Stimulated activated naive CD8-positive, alpha-beta T cell treated with anti-CD3 and anti-CD28 coated beads, Interleukin-15, amount 100 ng/mL, for 72 hours (primary cell): Measurements from ENCODE around the gene CDHR5.
"Not testable (repeated sequence)": the region's sequence is repeated elsewhere in the genome, so short reads cannot be mapped to it uniquely, and the experiment has no call there.

Source experiments
- ATAC-seq: fragments of 150-1000 bp; cut with Tn5 transposase; 2 replicates; pipeline ENCODE4 v1.10.0; 2021; ENCODE audit warnings: mild to moderate bottlenecking, moderate library complexity
- DNase-seq, 2 donors: peaks; one replicate each; pipeline ENCODE4 v3.0.0; 2021 to 2022
- H3K27ac Mint-ChIP-seq, 2 donors: one replicate each; pipeline ENCODE4 v1.8.0; 2022; ENCODE audit warnings: mild to moderate bottlenecking in 2 of 2, mixed read lengths in 2 of 2, moderate library complexity in 2 of 2
- H3K27me3 Mint-ChIP-seq: one replicate; pipeline ENCODE4 v1.8.0; 2022; ENCODE audit warnings: mixed read lengths
- H3K4me1 Mint-ChIP-seq: one replicate; pipeline ENCODE4 v1.8.0; 2022; ENCODE audit warnings: mild to moderate bottlenecking, mixed read lengths
- H3K4me3 Mint-ChIP-seq, 2 donors: one replicate each; pipeline ENCODE4 v1.8.0; 2022; ENCODE audit warnings: mild to moderate bottlenecking in 2 of 2, mixed read lengths in 2 of 2, moderate library complexity in 1 of 2
- H3K9me3 Mint-ChIP-seq, 2 donors: one replicate each; pipeline ENCODE4 v1.8.0; 2022; ENCODE audit warnings: mixed read lengths in 2 of 2

CDHR5 gene

DNA sequence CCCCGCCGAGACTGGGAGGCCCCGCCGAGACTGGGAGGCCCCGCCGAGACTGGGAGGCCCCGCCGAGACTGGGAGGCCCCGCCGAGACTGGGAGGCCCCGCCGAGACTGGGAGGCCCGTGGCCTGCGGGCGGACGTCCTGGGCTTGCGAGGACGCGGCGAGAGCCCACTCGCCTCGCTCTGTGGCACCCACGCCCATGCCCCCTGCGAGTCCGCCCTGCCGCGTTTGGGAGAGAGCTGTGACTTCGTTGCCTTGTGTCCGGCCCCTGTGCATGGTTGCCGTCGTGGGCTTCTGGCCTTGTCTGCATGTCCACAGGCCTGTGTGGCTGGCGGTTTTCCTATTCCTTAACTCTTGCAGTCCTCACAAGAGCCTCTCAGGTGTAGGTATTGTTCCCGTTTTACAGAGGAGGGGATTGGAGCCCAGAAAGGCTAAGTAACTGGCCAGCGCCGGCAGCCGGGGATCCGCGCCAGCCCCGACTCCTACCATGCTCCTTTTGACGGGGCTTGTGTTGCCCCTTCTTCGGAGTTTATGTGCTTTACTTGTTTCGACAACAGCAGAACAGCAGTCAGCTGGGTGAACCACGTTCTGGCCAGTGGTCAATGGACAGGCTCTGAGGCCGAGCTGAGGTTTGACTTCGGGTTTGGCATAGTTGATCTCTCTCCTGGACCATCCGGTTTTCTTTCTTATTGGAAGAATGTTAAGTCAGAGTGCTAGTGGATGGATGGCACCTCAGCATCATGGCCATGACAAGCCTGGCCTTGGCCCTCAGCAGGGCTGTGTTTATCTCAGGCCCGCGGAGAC, 47.7 kb downstream of the CDHR5 start:
- peaks cover 16% of the 10 kb centered on the region for H3K27me3 Mint-ChIP-seq
- peaks cover 63% of the 10 kb centered on the region for H3K4me1 Mint-ChIP-seq
- H3K9me3 Mint-ChIP-seq, result no peaks in the 10 kb centered on the region
- peak overlapping the region; percentile 89 to 95 for H3K27ac Mint-ChIP-seq
- peak overlapping the region; percentile 88 to 93 for H3K4me3 Mint-ChIP-seq
- ATAC-seq, result no peak
- peak in 1 of 2 donors; percentile 45 for DNase-seq

DNA sequence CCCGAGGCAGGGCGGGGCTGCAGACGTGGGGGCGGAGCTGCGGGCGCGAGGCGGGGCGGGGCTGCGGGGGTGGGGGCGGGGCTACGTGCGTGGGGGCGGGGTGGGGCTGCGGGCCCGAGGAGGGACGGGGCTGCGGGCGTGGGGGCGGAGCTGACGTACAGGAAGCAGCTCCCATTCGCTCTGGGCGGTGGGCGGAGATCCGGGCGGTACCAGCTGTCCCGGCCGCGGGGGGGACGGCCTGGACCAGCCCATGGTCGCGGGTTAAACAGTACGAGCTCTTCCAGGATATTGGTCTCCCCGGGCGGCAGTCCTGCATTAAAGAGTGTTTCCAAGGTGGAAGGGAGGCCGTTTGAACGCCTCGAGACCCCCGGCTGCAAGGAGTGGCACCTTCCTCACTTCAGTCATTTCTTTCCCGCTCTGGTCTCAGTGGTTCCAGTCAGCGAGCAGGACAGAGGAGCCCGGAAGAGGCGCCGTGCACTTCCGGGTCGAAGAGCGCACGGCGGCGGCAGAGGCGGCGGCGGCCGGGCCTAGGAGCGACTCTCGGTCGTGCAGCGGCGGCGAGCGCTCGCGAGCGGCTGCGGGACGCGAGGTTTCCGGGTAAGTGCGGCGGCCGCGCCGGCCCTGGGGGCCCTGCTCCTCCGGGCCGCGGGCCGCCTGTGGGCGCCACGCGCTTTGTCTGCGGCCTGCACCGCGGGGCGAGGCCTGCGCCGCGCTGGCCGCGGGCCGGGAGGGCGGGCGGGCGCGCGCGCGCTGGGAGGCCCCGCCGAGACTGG, 48.6 kb downstream of the CDHR5 start, which contains the start of gene PHRF1:
TSS of gene PHRF1 (plus strand) at position 475 of the 773 bp plus-strand sequence. CDS start 5,043 bp downstream, outside the sequence.
- H3K9me3 Mint-ChIP-seq, result no peaks in the 10 kb centered on the region
- H3K27ac Mint-ChIP-seq, result peak within 1 kb of the TSS; percentile 100
- peaks cover 55% of the 10 kb centered on the region for H3K4me1 Mint-ChIP-seq
- DNase-seq, result peak; percentile 96 to 97
- peak within 1 kb of the TSS; percentile 89 to 93 for H3K4me3 Mint-ChIP-seq
- peak; percentile 95 for ATAC-seq
- H3K27me3 Mint-ChIP-seq, result peaks cover 16% of the 10 kb centered on the region

DNA sequence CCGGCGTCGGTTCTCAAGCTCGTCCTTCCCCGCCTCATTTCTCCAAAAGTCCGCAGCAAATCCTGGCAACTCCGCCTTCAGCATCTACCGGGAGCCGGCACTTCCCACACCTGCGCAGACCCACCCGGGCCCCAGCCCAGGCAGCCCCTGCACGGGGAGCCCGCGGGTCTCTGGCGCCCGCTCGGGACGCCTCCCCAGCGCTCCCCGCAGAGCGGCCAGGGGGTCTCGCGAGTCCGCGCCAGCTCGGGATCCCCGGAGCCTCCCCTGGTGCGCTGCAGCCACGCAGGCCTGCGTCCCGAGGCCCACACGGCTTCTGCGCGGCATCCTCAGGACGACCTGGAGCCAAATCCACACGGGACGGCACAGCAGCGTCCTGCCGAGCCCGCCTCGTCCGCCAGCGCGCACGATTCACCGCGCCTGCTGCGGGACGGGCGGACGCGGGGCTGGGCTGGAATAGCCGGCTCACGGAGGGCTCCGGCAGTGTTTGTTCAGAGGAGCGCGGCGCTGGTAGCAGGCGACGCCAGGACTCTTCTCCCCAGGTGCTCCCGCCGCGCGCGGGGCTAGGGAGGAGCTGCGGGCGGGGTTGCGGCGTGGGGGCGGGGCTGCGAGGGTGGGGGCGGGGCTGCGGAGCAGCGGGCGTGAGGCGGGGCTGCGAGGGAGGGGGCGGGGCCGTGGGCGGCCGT, 49.3 kb downstream of the CDHR5 start:
- no peak for DNase-seq
- Mint-ChIP-seq H3K27me3 (peaks cover 16% of the 10 kb centered on the region), H3K4me1 (peaks cover 54% of the 10 kb centered on the region), H3K9me3 (no peaks in the 10 kb centered on the region), H3K4me3 (peak overlapping the region; percentile 75 to 89), H3K27ac (peak overlapping the region in 1 of 2 donors; percentile 78)
- peak; percentile 33 for ATAC-seq

DNA sequence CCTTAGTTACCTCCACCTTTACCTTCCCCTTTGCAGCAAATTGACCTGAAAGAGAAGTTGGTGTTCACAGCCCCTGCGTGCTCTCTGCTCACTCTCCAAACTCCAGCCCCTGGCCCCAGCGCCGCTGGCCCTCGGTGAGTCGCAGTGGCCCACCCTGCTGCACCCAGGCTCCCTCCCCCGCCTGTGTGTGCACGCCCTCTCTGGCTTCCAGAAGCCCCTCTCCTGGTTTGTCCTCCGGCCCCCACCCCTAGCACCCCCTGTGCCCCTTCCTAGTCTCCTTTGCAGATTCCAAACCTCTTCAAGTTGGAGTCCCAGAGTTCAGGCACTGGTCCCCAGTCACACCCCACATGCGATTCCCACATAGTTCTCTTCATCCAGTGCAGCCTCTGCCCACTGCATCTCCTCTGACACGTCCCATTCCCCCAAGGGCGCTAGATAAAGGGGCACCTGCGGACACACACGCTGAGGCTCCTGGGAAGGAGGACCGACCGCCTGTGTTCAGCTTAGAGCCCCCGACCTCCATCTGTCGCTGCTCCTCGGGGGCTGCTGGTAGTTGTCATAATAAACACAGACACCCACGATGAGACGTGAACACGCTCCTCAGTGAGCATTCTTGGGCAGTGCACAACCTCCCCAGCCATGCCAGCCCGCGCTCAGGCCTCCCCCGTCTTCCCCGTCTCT, 50.0 kb downstream of the CDHR5 start:
- Mint-ChIP-seq H3K4me3 (peak overlapping the region; percentile 75 to 89), H3K27me3 (peaks cover 16% of the 10 kb centered on the region), H3K27ac (peak overlapping the region in 1 of 2 donors; percentile 8), H3K4me1 (peaks cover 52% of the 10 kb centered on the region), H3K9me3 (no peaks in the 10 kb centered on the region)
- no peak for ATAC-seq
- no peak for DNase-seq

DNA sequence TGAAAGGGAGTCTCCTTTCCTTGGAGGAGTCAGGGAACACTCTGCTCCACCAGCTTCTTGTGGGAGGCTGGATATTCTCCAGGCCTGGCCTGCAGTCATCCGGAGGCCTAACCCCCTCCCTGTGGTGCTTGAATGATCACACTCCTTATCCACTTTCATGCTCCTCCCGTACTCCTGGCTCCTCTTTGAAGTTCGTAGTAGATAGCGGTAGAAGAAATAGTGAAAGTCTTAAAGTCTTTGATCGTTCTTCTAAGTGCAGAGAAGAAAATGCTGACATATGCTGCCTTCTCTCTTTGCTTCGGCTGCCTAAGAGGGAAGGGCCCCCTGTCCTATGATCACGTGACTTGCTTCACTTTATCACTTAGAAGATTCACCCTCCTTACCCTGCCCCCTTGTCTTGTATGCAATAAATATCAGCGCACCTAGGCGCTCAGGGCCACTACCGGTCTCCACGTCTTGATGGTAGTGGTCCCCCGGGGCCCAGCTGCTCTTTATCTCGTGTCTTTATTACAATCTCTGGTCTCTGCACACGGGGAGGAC, 50.7 kb downstream of the CDHR5 start:
- Mint-ChIP-seq H3K27ac (peak overlapping the region in 1 of 2 donors; percentile 38), H3K27me3 (peaks cover 16% of the 10 kb centered on the region), H3K4me1 (peaks cover 52% of the 10 kb centered on the region), H3K4me3 (peak overlapping the region in 1 of 2 donors; percentile 89)
- H3K9me3 Mint-ChIP-seq, DNase-seq, ATAC-seq: not testable (repeated sequence)

DNA sequence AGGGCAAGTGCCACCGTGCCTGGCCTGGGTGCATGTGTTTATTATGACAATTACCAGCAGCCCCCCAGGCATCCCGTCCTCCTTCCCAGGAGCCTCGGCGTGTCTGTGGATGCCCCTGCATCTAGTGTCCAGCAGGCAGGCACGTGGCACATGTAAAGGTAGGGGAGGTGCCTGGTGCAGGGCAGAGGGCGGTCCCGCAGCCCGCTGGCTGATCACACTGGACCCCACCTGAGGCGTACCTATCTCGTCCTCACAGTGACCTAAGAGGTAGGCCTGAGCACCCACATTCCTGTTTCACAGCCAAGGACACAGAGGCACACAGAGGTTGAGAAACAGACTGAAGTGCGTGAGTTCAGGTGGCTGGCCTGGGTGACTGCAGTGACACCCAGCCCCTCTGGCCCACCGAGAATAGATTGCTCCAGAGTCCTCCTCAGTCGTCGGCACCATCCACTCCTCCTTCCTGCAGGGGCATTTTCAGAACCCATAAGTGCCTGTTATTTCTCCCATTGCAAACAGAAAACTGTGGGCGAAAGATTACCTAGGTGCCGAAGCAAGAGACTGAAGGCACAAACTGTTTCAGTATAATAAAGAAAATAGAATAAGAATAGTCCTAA, 51.5 kb downstream of the CDHR5 start:
- no peak for ATAC-seq
- Mint-ChIP-seq H3K27ac (no peak overlapping the region), H3K4me3 (no peak overlapping the region), H3K9me3 (no peaks in the 10 kb centered on the region), H3K4me1 (peaks cover 45% of the 10 kb centered on the region), H3K27me3 (peaks cover 16% of the 10 kb centered on the region)
- DNase-seq, result no peak

DNA sequence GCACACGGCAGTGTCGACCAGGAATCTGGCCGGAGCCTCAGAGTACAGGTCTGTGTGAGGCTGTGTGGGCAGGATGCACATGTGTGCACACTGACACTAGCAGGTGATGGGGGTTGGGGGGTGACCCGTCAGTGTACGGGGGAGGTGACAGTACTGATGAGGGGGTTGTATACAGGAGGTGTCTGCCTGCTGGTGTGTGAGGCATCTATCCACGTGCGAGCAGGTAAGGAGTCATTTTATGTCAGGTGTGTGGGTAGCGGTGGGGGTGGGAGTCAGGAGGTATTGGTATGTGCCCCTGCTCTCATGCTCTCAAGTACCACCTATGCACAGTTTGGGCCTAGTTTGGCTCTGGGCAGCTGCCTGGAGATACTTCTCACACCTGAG, 53.0 kb downstream of the CDHR5 start:
- Mint-ChIP-seq H3K4me1 (peaks cover 45% of the 10 kb centered on the region), H3K27me3 (peaks cover 16% of the 10 kb centered on the region), H3K27ac (no peak overlapping the region), H3K4me3 (no peak overlapping the region), H3K9me3 (no peaks in the 10 kb centered on the region)
- no peak for DNase-seq
- ATAC-seq, result no peak

DNA sequence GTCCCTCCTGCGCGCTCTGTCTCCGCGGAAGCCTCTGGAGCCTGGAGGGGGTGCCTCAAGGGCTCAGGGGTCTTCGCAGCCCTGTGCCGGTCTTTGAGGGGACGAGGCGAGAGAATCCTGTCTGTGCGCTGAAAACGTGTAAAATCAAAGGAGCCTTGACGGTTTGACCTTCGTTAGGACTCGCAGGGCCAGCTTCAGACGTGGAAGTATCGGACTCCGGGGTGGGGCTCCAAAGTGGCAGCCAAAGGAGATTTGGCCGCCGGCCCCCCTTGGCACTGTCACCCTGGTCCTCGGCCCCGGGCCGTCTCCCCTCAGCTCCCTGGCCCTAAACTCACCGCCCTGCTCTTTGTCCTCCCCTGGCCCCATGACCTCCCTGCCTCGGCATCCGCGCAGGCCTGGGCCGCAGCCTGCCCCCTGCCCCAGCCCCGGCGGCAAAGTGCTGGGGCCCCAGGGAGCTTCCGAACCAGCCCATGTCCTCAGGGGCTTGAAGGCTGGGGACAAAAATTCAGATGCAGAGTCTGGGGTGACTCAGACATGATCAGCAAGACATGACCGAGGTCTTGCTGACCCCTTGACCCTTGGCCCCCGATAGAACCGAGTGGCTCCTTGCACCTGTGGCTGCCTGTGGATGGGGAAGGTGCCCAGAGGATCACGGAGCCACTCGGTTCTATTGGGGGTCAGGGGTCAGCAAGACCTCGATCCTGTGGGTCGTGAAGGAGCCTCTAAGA, 55.4 kb downstream of the CDHR5 start:
- Mint-ChIP-seq H3K27ac (peak overlapping the region in 1 of 2 donors; percentile 25), H3K4me1 (peaks cover 42% of the 10 kb centered on the region), H3K27me3 (peaks cover 5% of the 10 kb centered on the region), H3K9me3 (no peaks in the 10 kb centered on the region), H3K4me3 (peak overlapping the region; percentile 82 to 96)
- ATAC-seq (no peak), DNase-seq (no peak)

DNA sequence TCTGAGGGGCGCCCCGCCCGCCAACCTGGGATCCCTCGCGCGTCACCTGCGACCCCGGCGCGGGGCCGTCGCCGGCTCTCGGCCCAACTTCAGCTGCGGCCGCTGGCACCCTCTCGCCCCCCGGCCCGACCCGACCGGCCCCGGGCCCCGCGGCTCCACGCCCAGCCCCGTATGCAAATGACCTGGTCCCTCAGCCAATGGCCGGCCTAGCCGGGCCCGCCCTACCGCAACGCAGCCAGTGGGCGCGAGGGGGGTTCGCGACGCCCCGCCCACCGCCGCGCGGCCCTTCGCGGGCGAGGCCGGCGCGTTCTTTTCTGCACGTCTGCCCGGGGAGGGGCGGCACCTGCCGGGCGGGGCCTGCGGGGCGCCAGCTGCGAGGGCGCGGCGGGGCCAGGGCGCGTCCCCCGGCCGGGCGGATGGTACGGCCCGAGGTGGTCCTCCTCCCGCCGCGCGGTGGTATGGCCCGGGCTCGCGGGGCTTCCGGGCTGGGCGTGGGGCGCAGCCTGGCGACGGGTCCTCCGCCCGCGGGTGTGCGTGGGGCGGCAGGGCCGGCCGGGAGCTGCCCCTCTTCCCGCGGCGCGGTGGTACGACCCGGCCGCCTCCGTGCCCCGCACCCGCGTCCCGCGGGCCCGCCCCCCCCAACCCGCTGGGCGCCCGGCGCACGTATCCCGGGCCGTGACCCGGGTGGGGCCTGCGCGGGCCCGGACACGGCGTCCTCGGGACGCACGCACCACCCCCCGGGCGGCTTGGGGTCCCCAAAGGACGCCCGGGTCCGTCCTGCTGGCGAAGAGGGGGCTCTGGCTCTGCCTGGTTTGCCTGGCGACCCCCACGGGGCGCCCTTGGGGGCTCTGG, 56.2 kb downstream of the CDHR5 start:
- H3K27me3 Mint-ChIP-seq, result no peaks in the 10 kb centered on the region
- no peaks in the 10 kb centered on the region for H3K9me3 Mint-ChIP-seq
- no peak overlapping the region for H3K27ac Mint-ChIP-seq
- peak; percentile 93 to 98 for DNase-seq
- ATAC-seq, result peak; percentile 93
- H3K4me1 Mint-ChIP-seq, result peaks cover 46% of the 10 kb centered on the region
- H3K4me3 Mint-ChIP-seq, result peak overlapping the region; percentile 82 to 96

DNA sequence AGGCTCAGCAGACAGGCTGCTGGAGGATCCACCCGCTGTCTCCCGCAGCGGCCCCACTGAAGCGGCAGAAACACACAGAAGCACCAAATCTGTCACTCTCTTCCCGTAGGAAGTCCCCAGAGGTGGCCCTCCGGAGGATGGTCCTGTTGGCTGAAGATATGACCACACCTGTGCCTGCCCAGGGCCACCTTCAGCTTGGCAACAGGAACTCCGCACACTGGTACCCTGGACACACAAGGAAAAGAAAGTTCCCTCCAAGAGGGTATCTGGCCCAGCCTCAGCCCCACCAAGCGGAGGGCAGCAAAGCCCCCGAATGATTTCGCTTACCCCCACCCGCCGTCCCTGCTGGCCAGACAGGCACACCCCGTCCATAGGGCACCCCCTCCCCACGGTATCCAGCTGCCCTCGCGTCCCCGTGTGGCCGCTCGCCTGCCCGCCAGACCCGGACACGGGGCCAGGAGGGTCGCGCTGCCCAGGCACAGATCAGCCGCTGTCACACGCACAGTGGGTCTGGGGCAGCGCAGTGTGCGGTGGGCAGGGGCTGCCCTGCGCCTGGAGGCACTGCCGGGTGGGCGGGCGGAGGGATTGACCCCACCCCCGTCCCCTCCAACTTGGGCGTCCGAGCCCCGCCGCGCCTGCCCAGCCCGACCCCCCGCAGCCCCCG, 57.0 kb downstream of the CDHR5 start:
- H3K4me3 Mint-ChIP-seq, result peak overlapping the region; percentile 73 to 82
- ATAC-seq (peak; percentile 13), DNase-seq (no peak)
- H3K4me1 Mint-ChIP-seq, result peaks cover 49% of the 10 kb centered on the region
- no peaks in the 10 kb centered on the region for H3K9me3 Mint-ChIP-seq
- no peaks in the 10 kb centered on the region for H3K27me3 Mint-ChIP-seq
- H3K27ac Mint-ChIP-seq, result peak overlapping the region in 1 of 2 donors; percentile 71

DNA sequence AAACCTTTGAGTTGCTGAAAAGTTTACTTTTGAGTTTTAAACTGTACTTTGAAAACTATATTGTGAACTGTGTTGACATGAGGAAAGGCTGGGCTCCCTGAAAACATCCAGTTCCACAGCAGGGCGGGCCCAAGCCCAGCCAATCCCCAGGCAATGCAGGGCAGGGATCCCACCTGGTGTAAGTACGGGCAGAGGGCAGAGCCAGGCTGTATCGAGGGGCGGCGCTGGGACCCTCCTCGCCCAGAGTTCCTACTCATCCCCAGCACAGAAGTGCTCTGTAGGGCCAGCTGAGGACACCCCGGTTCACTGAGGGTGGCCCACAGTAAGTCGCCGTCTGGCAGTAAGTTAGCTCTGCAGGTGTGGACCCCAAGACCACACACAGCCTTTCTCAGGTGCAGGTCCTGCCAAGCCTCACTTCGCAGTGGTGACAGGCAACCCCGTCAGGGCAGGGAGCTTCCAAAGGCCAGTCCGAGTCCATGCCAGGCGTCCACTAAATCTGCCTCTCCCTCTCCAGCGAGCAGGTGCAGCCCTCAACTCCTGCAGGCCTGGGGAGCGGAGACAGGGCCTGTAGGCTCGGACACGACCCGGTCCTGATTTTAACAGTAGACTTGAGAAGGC, 57.6 kb downstream of the CDHR5 start:
- Mint-ChIP-seq H3K9me3 (no peaks in the 10 kb centered on the region), H3K4me1 (peaks cover 49% of the 10 kb centered on the region), H3K27me3 (no peaks in the 10 kb centered on the region), H3K4me3 (peak overlapping the region; percentile 73 to 82), H3K27ac (no peak overlapping the region)
- ATAC-seq, result no peak
- DNase-seq, result no peak
